AG04449 (cell line): ENCODE results near the gene PPP1R26.

Experiments used
- CTCF ChIA-PET: fragments of 350-600 bp; formaldehyde crosslinking; extraction: SDS; loops from one replicate; lab custom pipeline; 2021; ENCODE audit warnings: antibody characterized with exemption; lab: Yijun Ruan, JAX
- POLR2A ChIA-PET: fragments of 400-600, 350-600 bp; formaldehyde crosslinking; extraction: SDS; loops from one replicate; lab custom pipeline; 2020; ENCODE audit warnings: antibody characterized with exemption, inconsistent platforms; lab: Yijun Ruan, JAX
- DNase-seq: peaks from one replicate; pipeline ENCODE4 v3.0.0-alpha.2; 2010; ENCODE audit warnings: low read depth, low spot score
- H3K4me3 ChIP-seq: 2 replicates; pipeline ENCODE4 v1.5.1; 2011; ENCODE audit warnings: low read depth, mild to moderate bottlenecking, control low read depth, low read length
- TF ChIP-seq, protein P1 (sequence below): IDR thresholded peaks from one replicate; pipeline ENCODE4 v1.5.1; 2011; ENCODE audit warnings: mild to moderate bottlenecking, moderate library complexity, low read length, control low read depth, inconsistent platforms; ENCODE audit not compliant: insufficient read depth; ENCODE audit errors: missing control alignments

PPP1R26 gene

DNA sequence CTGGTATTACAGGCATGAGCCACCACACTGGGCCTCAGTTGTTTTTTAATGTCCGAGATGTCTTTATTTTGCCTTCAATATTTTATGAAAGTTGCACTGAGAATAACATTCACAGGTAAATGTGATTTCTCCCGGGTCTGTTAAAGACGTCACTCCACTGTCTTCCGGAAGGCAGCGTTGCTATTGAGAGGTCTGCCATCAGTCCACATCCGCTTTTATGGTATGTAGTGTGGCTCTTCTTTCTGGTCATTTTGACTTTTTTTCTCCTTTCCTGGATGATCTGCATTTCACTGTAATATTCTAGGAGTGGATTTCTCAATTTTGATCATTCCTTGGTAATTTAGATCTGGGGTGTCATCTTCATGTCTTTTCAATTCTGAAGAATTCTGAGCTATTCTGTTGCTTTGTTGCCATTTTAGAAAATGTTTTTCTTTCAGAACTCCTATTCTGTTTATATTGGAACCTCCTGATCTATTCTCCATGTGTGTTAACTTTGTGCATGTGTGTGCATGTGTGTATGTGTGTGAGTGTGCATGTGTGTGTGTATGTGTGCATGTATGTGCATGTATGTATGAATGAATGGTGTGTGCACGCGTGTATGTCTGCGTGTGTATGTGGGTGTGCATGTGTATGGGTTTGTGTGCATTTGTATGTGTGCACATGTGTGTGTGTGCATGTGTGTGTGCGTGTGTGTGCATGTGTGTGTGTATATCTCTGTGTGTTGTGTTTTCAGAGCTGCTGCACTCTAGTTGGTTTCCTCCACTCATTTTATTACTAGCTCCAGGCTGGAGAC, 39.8 kb downstream of the PPP1R26 start:
- CTCF ChIA-PET: interaction anchor here (1.1 to 2.5 kb wide), 2 partner anchors 13 to 15 kb away, joined by 4 to 11 read pairs; no protein-coding TSS in a partner anchor
- no peak overlapping the region for H3K4me3 ChIP-seq
- TF ChIP-seq, protein P1, sequence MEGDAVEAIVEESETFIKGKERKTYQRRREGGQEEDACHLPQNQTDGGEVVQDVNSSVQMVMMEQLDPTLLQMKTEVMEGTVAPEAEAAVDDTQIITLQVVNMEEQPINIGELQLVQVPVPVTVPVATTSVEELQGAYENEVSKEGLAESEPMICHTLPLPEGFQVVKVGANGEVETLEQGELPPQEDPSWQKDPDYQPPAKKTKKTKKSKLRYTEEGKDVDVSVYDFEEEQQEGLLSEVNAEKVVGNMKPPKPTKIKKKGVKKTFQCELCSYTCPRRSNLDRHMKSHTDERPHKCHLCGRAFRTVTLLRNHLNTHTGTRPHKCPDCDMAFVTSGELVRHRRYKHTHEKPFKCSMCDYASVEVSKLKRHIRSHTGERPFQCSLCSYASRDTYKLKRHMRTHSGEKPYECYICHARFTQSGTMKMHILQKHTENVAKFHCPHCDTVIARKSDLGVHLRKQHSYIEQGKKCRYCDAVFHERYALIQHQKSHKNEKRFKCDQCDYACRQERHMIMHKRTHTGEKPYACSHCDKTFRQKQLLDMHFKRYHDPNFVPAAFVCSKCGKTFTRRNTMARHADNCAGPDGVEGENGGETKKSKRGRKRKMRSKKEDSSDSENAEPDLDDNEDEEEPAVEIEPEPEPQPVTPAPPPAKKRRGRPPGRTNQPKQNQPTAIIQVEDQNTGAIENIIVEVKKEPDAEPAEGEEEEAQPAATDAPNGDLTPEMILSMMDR: no peak
- POLR2A ChIA-PET: interaction anchor here (0.6 kb wide), 1 partner anchor 600 kb away, joined by 3 read pairs; no protein-coding TSS in a partner anchor
- no peak for DNase-seq

DNA sequence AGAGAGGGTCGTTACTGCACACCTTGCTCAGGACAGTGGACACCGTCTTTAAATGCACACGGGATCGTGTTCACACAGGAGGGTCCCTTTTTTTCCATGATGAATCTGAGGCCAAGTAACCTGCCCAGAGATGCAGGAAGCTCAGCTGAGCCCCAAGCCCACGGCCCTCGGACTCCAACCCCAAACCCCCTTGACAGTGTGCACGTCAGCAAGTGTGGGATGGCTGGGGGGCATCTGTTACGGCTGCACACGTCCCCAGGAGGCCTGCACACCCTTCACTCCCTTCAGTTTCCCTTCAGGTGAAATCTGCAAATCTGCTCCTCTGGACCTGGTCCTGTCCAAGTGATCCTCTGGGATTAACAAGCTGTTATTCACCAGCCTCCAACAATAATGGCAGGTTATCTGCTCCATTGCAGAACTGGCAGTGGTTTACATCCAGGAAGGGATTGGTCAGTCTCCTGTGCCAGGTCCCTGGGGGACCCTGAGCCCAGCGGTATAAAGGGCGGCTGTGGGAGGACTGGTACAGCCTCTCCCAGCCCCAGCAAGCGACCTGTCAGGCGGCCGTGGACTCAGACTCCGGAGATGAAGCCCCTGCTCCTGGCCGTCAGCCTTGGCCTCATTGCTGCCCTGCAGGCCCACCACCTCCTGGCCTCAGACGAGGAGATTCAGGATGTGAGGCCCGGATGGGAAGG, 41.5 kb downstream of the PPP1R26 start, which contains the start of gene LCN1:
Gene LCN1, plus strand, starts transcription at position 525 of the 692 bp plus-strand sequence. Its CDS starts 58 bp downstream, at position 583.
- POLR2A ChIA-PET: no interaction called here
- TF ChIP-seq, protein P1: no peak
- CTCF ChIA-PET: no interaction called here
- no peak for DNase-seq
- H3K4me3 ChIP-seq: no peak within 1 kb of the TSS

DNA sequence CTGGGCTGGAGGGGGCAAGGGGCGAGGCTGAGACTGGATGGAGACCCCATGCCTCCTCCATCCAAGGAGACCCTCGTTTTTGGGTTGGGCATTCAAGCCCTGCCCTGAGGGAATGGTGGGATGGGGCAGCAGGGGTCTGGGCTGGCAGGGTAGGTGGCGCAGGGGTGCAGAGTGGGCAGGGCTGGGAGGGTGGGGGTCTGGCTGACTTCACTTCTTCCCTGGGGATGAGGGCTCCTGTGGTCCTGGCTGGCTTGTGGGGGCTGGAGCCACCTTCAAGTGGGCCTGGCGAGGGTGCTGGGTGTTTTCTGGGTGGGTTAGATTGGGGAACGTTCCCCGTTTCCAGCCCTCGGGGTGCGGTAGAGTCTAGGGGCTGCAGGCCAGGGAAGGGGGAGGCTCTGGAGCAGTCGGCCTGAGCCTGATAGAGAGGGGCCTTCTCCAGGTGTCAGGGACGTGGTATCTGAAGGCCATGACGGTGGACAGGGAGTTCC, 42.1 kb downstream of the PPP1R26 start:
- DNase-seq: no peak
- no peak overlapping the region for H3K4me3 ChIP-seq
- POLR2A ChIA-PET: no interaction called here
- TF ChIP-seq, protein P1: no peak
- CTCF ChIA-PET: no interaction called here

DNA sequence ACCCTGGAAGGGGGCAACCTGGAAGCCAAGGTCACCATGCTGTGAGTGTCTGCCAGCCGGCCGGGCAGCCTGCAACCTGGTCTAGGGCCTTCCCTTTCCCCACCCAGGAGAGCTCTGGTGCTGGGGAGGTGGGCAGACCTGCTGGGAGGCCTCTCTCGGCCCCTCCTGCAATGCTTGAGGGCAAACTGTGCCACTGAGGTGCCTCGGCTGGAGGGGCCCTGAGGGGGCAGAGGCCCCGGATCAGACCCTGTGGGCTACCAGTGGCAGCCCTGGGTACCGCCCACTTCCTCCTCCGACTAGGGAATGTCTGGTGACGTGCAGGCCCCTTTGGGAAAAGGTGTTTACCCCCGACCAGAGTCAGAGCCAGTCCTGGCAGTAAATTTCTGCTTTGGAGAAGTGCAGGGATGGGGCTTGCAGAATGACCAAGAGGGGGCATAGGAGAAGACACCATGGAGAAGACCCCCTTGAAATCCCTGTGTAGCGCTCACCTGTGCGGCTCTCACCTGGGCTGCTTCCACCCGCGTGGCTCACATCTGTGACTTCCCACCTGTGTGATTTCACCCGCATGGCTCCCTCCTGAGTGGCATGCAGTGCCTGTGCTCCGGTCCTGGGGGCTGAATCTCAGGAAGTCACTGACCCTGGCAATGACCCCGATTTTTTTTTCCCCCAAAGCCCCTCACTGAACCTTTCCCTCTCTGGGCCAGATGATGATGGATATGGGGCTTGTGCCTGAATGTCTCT, 42.7 kb downstream of the PPP1R26 start:
- TF ChIP-seq, protein P1: no peak
- ChIA-PET POLR2A (interaction anchor here (0.6 kb wide), 1 partner anchor 42 kb away, joined by 3 read pairs; no protein-coding TSS in a partner anchor), CTCF (no interaction called here)
- DNase-seq: no peak
- H3K4me3 ChIP-seq: no peak overlapping the region

DNA sequence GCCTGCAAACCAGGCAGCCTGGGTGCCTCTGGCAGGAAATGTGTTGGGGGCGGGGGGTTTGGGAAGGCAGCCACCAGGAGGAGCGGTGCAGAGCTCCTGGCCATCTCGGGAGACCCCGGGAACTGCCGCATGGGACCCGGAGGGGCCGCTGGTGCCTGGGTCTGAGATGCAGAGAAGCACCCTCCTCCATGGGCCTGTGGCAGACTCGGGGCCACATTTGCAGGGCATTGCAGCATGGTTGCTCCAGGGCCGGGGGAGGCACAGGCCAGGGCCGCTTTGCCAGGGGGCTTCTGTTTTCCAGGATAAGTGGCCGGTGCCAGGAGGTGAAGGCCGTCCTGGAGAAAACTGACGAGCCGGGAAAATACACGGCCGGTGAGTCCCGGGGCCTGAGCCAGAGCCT, 43.3 kb downstream of the PPP1R26 start:
- TF ChIP-seq, protein P1: no peak
- ChIA-PET CTCF (no interaction called here), POLR2A (interaction anchor here (0.6 kb wide), 1 partner anchor 43 kb away, joined by 3 read pairs; no protein-coding TSS in a partner anchor)
- no peak for DNase-seq
- H3K4me3 ChIP-seq: no peak overlapping the region
